ENCODE results near the gene EPS8L3. TPM values are rescaled to one million over a fixed set of nuclear protein-coding genes. Genes with fewer than 3 reads are reported as not detected.

EPS8L3 gene
- total and polyA plus RNA-seq, 9 of the 15 experiments (the other 6 are each of a cell fraction or from before 2014, with no cell fraction given): 0.09 to 0.42 (median 0.14) TPM; not detected in 5

DNA sequence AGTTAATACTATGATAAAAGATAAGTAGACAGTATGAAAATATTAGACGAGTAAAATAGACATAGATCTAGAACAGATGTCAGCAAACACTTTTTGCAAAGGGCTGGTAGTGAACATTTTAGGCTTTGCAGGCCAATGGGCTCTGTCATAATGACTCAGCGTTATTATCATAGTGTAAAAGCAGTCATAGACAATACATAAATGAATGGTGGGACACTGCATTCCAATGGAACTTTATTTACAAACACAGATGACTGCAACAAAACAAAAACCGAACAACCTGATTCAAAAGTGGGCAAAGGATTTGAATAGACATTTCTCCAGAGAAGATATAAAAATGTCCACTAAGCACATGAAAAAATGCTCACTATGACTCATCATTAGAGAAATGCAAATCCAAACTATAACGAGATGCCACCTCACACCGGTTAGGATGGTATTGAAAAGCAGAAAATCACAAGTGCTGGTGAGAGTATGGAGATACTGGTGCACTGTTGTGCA lies 44.3 kb downstream of the EPS8L3 start (continued):
- TF ChIP-seq NCOA2 (IDR thresholded peaks at IDR 0.05; ENCODE audit: partially characterized antibody in 2 of 2) (peak in 1 of 2 experiments; percentile 24), RBM25 (IDR thresholded peaks at IDR 0.05; ENCODE audit: low read depth, low read length, severe bottlenecking) (no peak), MECOM (CRISPR knock-in tag; IDR thresholded peaks at IDR 0.05) (peak; percentile 66), ILF3 (IDR thresholded peaks at IDR 0.05; ENCODE audit: borderline replicate concordance) (no peak), CBX2 (IDR thresholded peaks at IDR 0.05; ENCODE audit: insufficient read depth, low read length, poor library complexity, severe bottlenecking) (no peak), CTBP1 (IDR thresholded peaks at IDR 0.05; ENCODE audit: borderline replicate concordance) (0 out of 2 replicates have a peak, but pooled peaks have one; percentile 14), ZNF23 (CRISPR knock-in tag; IDR thresholded peaks at IDR 0.05) (no peak), GATAD2B (IDR thresholded peaks at IDR 0.05; ENCODE audit: borderline replicate concordance) (peak; percentile 82), ZNF584 (CRISPR knock-in tag; IDR thresholded peaks at IDR 0.05; ENCODE audit: low read depth) (no peak), CXXC5 (CRISPR knock-in tag; IDR thresholded peaks at IDR 0.05) (peak; percentile 51), MAFK (IDR thresholded peaks at IDR 0.05; ENCODE audit: low read length) (peak; percentile 98), SRSF1 (IDR thresholded peaks at IDR 0.05; ENCODE audit: low read depth, low read length) (no peak), ZNF316 (IDR thresholded peaks at IDR 0.05) (peak; percentile 100), DPF2 (IDR thresholded peaks at IDR 0.05) (peak; percentile 95)
- TF ChIP-seq, protein P1, sequence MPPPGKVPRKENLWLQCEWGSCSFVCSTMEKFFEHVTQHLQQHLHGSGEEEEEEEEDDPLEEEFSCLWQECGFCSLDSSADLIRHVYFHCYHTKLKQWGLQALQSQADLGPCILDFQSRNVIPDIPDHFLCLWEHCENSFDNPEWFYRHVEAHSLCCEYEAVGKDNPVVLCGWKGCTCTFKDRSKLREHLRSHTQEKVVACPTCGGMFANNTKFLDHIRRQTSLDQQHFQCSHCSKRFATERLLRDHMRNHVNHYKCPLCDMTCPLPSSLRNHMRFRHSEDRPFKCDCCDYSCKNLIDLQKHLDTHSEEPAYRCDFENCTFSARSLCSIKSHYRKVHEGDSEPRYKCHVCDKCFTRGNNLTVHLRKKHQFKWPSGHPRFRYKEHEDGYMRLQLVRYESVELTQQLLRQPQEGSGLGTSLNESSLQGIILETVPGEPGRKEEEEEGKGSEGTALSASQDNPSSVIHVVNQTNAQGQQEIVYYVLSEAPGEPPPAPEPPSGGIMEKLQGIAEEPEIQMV (tag; conservative IDR thresholded peaks at IDR 0.05; ENCODE audit: low read depth): 0 out of 2 replicates have a peak, but pooled peaks have one; percentile 11
- TF ChIP-seq, protein P2, sequence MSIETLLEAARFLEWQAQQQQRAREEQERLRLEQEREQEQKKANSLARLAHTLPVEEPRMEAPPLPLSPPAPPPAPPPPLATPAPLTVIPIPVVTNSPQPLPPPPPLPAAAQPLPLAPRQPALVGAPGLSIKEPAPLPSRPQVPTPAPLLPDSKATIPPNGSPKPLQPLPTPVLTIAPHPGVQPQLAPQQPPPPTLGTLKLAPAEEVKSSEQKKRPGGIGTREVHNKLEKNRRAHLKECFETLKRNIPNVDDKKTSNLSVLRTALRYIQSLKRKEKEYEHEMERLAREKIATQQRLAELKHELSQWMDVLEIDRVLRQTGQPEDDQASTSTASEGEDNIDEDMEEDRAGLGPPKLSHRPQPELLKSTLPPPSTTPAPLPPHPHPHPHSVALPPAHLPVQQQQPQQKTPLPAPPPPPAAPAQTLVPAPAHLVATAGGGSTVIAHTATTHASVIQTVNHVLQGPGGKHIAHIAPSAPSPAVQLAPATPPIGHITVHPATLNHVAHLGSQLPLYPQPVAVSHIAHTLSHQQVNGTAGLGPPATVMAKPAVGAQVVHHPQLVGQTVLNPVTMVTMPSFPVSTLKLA (conservative IDR thresholded peaks at IDR 0.05): no peak
- TF ChIP-seq, protein P3, sequence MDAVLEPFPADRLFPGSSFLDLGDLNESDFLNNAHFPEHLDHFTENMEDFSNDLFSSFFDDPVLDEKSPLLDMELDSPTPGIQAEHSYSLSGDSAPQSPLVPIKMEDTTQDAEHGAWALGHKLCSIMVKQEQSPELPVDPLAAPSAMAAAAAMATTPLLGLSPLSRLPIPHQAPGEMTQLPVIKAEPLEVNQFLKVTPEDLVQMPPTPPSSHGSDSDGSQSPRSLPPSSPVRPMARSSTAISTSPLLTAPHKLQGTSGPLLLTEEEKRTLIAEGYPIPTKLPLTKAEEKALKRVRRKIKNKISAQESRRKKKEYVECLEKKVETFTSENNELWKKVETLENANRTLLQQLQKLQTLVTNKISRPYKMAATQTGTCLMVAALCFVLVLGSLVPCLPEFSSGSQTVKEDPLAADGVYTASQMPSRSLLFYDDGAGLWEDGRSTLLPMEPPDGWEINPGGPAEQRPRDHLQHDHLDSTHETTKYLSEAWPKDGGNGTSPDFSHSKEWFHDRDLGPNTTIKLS (IDR thresholded peaks at IDR 0.05; ENCODE audit: borderline replicate concordance, low read depth): peak; percentile 46; the same call in 1 of the 2 replicates
